HL-60/S4 (cell line): ENCODE results near the gene HSPA1L.
"Not testable (repeated sequence)": the region's sequence is repeated elsewhere in the genome, so short reads cannot be mapped to it uniquely, and the experiment has no call there.

Source experiments
- in situ Hi-C: fragments of 300-500 bp; cut with MboI; formaldehyde crosslinking; loops from 2 replicates; pipeline ENCODE4 v1.14.3; 2022; ENCODE audit warnings: low sequenced_read_pairs

HSPA1L gene

GRCh38 chr6:31815025-31815838 is at the start of gene HSPA1L, which contains the start of gene HSPA1A:
Gene HSPA1L (minus strand): TSS chr6:31815283. CDS start chr6:31811972, 3,311 bp downstream.
Gene HSPA1A (plus strand): TSS chr6:31815543. CDS start chr6:31815757, 214 bp downstream.
- in situ Hi-C loops: no loop called here

DNA sequence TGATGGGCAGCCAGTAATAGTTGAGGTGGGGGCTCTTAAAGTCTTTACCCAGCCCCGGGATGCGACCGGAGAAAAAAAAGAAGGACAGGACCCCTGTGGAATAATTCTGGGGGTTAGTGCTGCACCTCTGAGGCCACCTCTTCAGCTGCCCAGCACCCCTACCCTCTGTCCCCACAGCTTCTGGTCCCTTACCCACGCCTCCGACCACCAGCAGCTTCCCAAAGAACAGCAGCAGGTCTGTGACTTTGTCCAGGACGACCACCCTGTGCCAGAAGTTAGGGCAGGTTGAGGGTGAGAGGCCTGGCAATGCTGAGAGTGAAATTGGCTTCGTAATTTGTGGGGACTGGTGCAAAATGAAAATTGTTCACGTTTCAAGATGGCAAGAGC is 49.7 kb upstream of the HSPA1L start:
- in situ Hi-C loops: no loop called here

DNA sequence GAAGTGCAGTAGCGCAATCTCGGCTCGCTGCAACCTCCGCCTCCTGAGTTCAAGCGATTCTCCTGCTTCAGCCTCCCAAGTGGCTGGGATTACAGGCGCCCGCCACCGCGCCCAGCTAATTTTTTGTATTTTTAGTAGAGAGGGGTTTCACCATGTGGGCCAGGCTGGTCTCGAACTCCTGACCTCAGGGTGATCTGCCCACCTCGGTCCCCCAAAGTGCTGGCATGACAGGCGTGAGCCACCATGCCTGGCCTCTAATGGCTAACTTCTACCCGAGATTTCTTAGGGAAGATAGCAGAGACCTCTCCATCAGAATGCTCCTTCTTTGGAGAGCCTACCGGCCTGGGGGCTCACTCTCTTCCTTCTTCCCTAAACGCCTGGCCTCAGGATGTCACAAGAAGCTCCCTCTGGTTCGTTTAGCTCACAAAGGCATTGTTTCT is 49.1 kb upstream of the HSPA1L start:
- in situ Hi-C loops: not testable (repeated sequence)

- in situ Hi-C loops: no loop called here
Observed at GRCh38 chr6:31862344-31863235, 47.5 kb upstream of the HSPA1L start, which contains the start of gene NEU1. Gene NEU1 (minus strand): TSS chr6:31862821. CDS start chr6:31862776, 45 bp downstream.

DNA sequence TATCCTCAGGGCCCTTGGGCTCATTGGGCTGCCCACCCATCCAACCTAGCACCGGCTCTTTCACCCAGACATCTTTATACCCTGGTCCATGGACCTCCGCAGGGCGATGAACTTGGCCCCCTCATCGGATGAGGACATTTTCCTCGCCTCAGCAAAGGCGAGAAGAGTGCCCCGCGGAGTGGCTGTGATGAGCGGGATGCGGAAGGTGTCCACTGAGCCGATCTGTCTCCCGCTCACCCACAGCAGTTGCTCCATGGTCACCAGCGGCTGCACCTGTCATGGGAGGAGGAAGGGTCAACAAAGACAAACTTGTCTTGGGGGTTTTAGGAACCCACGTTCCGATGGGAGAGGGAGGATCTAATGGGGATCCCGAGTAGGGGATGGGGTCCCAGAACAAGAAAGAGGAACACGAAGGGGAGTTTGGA is 46.8 kb upstream of the HSPA1L start:
- in situ Hi-C loops: no loop called here

- in situ Hi-C loops: no loop called here
Observed at GRCh38 chr6:31861150-31861549, 46.1 kb upstream of the HSPA1L start.

GRCh38 chr6:31860349-31860748 is 45.3 kb upstream of the HSPA1L start:
- in situ Hi-C loops: no loop called here

- in situ Hi-C loops: no loop called here
Observed at GRCh38 chr6:31859923-31860322, 44.8 kb upstream of the HSPA1L start.

DNA sequence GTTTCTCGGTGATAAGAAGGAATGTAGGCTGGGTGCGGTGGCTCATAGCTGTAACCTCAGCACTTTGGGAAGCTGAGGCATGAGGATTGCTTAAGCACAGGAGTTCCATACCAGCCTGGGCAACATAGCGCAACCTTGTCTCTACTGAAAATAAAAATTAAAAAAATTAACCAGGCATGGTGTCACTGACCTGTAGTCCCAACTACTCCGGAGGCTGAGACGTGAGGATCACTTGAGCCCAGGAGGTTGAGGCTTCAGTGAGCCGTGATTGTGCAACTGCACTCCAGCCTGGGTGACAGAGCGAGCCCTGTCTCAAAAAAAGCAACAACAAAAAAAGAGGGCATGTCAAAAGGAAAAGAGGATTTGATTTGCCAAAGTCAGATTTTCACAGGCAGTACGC is 43.6 kb upstream of the HSPA1L start:
- in situ Hi-C loops: no loop called here

DNA sequence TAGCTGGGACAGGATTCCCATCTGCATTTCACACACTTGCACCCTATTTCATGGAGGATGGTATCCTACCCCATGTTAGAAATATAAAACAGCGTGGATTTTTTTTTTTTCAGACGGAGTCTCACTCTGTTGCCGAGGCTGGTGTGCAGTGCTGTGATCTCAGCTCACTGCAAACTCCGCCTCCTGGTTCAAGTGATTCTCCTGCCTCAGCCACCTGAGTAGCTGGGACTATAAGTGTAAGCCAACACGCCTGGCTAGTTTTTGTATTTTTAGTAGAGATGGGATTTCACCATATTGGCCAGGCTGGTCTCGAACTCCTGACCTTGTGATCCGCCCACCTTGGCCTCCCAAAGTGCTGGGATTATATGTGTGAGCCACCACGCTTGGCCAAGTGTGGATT is 42.7 kb upstream of the HSPA1L start:
- in situ Hi-C loops: not testable (repeated sequence)

DNA sequence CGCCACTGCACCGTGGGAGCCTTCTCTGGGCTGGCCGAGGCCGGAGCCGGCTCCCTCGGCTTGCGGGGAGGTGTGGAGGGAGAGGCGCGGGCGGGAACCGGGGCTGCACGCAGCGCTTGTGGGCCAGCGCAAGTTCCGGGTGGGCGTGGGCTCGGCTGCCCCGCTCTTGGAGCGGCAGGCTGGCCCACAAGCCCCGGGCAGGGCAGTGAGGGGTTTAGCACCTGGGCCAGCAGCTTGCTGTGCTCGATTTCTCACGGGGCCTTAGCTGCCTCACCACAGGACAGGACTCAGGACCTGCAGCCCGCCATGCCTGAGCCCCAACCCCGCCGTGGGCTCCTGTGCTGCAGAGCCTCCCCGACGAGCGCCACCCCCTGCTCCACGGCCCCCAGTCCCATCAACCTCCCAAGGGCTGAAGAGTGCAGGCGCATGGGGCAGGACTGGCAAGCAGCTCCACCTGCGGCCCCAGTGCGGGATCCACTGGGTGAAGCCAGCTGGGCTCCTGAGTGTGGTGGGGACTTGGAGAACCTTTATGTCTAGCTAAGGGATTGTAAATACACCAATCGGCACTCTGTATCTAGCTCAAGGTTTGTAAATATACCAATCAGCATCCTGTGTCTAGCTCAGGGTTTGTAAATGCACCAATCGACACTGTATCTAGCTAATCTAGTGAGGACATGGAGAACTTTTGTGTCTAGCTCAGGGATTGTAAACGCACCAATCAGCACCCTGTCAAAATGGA is 37.1 kb upstream of the HSPA1L start:
- in situ Hi-C loops: not testable (repeated sequence)

- in situ Hi-C loops: no loop called here
Observed at GRCh38 chr6:31851485-31851832, 36.4 kb upstream of the HSPA1L start.

GRCh38 chr6:31850765-31851484 is 35.8 kb upstream of the HSPA1L start:
- in situ Hi-C loops: no loop called here

DNA sequence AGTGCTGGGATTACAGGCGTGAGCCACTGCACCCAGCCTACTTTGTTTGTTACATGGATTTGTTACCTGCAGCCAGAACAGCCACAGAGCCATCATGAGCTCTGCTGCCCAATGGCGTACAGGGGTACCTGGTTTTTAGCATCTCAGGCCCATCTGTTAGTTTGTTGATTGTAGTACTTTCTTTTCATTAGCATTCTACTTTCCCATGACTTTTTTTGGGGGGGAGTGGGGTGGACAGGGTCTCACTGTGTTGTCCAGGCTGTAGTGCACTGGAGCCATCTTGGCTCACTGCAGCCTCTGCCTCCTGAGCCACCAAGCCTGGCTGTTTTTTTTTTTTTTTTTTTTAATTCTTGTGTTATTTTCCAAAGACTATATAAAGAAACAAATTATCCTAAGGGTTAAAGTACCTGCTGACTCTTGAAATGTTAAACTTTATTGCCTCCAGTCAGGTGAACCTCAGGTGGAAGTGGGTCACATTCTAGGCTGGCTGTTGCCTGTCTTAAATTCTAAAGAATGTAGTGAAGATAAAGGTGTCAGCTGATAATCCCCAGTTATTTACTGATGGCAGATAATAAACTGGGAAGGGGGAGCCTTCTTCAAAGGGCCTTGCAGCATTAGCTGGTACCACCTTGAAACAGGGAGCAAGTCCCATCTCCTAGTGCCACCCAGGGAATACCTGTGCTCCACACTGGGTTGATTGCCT is 32.3 kb upstream of the HSPA1L start:
- in situ Hi-C loops: no loop called here

GRCh38 chr6:31844507-31844906 is 29.4 kb upstream of the HSPA1L start:
- in situ Hi-C loops: no loop called here

DNA sequence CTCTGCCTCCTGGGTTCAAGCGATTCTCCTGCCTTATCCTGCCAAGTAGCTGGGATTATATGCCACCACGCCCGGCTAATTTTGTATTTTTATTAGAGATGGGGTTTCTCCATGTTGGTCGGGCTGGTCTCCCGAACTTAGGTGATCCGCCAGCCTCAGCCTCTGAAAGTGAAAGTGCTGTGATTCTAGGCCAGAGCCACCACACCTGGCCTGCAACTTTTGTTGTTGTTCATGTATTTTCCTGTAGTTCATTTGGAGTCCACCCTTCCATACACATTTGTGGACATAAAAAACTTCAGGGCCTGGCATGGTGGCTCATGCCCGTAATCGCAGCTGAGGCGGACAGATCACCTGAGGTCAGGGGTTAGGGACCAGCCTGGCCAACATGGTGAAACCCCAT is 27.0 kb upstream of the HSPA1L start:
- in situ Hi-C loops: no loop called here

- in situ Hi-C loops: not testable (repeated sequence)
Observed at GRCh38 chr6:31839779-31840126, 24.7 kb upstream of the HSPA1L start.

- in situ Hi-C loops: no loop called here
Observed at GRCh38 chr6:31838968-31839367, 23.9 kb upstream of the HSPA1L start.

- in situ Hi-C loops: not testable (repeated sequence)
Observed at GRCh38 chr6:31838114-31838553, 23.1 kb upstream of the HSPA1L start.
